ENCODE results near the gene SLC51A.

- TF ChIP-seq CTCF (IDR thresholded peaks at IDR 0.05) (no peak), POLR2A (IDR thresholded peaks at IDR 0.05) (no peak)
Observed at GRCh38 chr3:196255776-196256175, 39.4 kb downstream of the SLC51A start.
